Subcutaneous adipose tissue (tissue), 4 donors: ENCODE data around the gene POU4F1. TPM values are rescaled to one million over a fixed set of nuclear protein-coding genes. Genes with fewer than 3 reads are reported as not detected.

Source experiments
- total RNA-seq, 4 donors: library from RNA; depleted of rRNA; stranded (reverse); fragments of >200 nt; gene quantifications; one replicate each; pipeline ENCODE4 v1.1.0, GENCODE V29; 2016
- TF ChIP-seq, protein P1 (sequence below): fragments of 450-650 bp; IDR thresholded peaks from one replicate; pipeline ENCODE4 v1.5.1; 2016; ENCODE audit warnings: low read depth, mild to moderate bottlenecking, control low read depth, antibody characterized with exemption, moderate library complexity

The POU4F1 gene
- total RNA-seq, 4 donors from 2014 or later = not detected

GRCh38 chr13:78604782-78605611, 1.6 kb upstream of the POU4F1 start:
- TF ChIP-seq, protein P1, sequence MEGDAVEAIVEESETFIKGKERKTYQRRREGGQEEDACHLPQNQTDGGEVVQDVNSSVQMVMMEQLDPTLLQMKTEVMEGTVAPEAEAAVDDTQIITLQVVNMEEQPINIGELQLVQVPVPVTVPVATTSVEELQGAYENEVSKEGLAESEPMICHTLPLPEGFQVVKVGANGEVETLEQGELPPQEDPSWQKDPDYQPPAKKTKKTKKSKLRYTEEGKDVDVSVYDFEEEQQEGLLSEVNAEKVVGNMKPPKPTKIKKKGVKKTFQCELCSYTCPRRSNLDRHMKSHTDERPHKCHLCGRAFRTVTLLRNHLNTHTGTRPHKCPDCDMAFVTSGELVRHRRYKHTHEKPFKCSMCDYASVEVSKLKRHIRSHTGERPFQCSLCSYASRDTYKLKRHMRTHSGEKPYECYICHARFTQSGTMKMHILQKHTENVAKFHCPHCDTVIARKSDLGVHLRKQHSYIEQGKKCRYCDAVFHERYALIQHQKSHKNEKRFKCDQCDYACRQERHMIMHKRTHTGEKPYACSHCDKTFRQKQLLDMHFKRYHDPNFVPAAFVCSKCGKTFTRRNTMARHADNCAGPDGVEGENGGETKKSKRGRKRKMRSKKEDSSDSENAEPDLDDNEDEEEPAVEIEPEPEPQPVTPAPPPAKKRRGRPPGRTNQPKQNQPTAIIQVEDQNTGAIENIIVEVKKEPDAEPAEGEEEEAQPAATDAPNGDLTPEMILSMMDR = no peak

DNA sequence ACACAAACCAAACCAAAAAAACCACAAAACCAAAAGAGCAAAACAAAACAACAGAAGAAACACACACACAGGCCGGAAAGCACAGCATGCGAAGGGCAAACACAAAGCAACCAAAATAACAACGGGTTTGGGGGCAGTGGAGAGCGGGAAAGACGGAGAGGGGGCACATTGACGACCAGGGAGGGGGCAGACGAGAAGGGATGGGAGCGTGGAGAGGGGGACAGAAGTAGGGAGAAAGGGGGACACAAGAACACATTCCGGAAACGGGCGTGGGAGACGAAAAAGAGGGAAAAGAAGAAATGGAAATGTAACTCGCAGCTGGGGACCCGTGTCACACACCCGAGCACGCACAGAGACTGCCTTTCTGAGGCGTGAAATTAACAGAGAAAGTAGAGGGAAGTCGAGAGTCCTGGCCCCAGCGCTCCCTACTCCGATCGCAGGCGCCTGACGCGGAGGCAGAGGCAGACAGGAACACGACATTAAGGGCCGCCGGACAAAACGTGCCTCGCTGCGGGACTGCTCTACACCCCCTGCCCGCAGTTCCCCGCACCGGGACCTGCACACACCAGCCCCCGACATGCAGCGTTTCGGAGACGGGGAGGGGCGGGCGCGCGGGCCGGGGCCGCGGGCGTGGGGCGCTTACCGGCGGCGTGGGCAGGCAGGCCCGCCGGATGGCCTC, 652 bp downstream of the POU4F1 start:
- TF ChIP-seq, protein P1 = no peak

- TF ChIP-seq, protein P1 = no peak
Observed at GRCh38 chr13:78601874-78602560, 1.3 kb downstream of the POU4F1 start.

DNA sequence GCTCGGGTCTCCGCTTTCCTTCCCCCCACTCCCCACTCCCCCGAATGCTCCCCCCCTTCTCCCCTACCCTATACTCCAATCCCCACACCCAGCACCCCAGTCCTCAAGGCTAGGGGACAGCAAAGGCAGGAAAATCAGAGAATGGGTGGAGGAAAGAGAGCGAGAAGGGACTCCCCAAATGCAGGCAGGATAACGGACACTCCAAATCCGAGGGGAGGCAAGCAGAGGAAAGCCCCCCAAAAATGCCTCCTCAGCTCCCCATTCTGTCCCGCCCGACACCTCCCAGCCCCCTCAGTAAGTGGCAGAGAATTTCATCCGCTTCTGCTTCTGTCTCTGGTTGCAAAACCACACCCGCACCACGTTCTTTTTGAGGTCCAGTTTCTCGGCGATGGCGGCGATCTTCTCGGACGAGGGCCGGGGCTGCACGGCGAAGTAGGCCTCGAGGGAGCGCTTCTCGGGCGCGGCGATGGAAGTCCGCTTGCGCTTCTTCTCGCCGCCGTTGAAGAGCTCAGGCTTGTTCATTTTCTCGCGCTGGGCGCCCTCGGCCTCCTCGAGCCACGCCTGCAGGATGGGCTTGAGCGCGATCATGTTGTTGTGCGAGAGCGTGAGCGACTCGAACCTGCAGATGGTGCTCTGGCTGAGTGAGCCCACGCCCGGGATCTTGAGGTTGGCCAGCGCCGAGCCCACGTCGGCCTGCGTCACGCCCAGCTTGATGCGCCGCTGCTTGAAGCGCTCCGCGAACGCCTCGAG, 2.1 kb downstream of the POU4F1 start:
- TF ChIP-seq, protein P1 = no peak

- TF ChIP-seq, protein P1 = no peak
Observed at GRCh38 chr13:78600280-78600883, 3.0 kb downstream of the POU4F1 start.

DNA sequence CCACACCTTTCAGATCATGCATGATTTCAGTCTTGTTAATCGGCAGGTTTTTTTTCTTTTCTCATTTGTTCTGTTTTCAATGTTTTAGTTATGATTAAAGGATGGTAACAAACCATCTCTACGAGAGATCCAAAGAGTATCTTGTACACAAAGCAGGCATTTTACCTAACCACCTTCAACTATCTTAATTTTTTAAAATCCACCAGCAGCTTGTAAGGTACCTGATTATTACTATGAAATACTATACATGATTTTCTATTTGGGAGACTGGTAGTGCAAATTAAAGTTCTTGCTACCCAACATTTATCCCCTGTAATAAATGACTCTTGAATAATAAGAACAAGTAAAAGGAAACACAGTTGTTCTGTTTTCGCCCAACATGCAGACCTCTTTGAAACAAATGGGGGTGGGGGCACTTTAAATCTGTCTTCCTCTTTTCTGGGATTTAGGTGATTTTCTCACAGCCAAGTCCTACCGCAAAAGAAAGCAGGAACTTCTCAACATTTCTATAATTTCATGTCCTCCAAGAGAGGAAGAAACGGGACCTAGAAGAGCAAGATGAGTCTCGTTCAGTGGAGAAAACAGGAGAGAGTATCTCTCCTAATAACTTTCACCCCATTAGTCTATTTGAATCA, 3.6 kb downstream of the POU4F1 start:
- TF ChIP-seq, protein P1 = no peak
